ENCODE data around the gene TLL2. TPM values are rescaled to one million over a fixed set of nuclear protein-coding genes. Genes with fewer than 3 reads are reported as not detected.

The TLL2 gene
- total RNA-seq, 1 experiment from 2014 or later: 9.1 TPM

GRCh38 chr10:96359616-96360015 is 154.1 kb downstream of the TLL2 start:
- Mint-ChIP-seq H3K9me3 (peaks cover 2% of the 10 kb centered on the region; the same call in 1 of the 2 replicates), H3K4me3 (no peak overlapping the region), H3K27me3 (ENCODE audit: low read depth) (no peaks in the 10 kb centered on the region; the same call in 1 of the 2 replicates), H3K27ac (no peak overlapping the region), H3K36me3 (no peaks in the 10 kb centered on the region; the same call in 1 of the 2 replicates), H3K4me1 (peaks cover 5% of the 10 kb centered on the region; the same call in 1 of the 2 replicates)
- TF ChIP-seq ZMAT4 (CRISPR knock-in tag; IDR thresholded peaks at IDR 0.05) (no peak), ZNF423 (CRISPR knock-in tag; IDR thresholded peaks at IDR 0.05) (no peak), ATF3 (CRISPR knock-in tag; conservative IDR thresholded peaks at IDR 0.05) (no peak), AR (CRISPR knock-in tag; IDR thresholded peaks at IDR 0.05) (no peak), NFYB (CRISPR knock-in tag; conservative IDR thresholded peaks at IDR 0.05; ENCODE audit: low read depth) (no peak), ZNF396 (CRISPR knock-in tag; IDR thresholded peaks at IDR 0.05; ENCODE audit: borderline replicate concordance) (no peak), ELF4 (CRISPR knock-in tag; IDR thresholded peaks at IDR 0.05; ENCODE audit: low read depth) (no peak), CTCF (IDR thresholded peaks at IDR 0.05) (no peak), E2F5 (CRISPR knock-in tag; IDR thresholded peaks at IDR 0.05) (no peak), PREB (CRISPR knock-in tag; IDR thresholded peaks at IDR 0.05; ENCODE audit: borderline replicate concordance) (no peak), TEAD4 (CRISPR knock-in tag; IDR thresholded peaks at IDR 0.05) (no peak), E2F1 (CRISPR knock-in tag; IDR thresholded peaks at IDR 0.05) (no peak), ZNF281 (CRISPR knock-in tag; IDR thresholded peaks at IDR 0.05) (no peak), FOXP1 (CRISPR knock-in tag; IDR thresholded peaks at IDR 0.05; ENCODE audit: borderline replicate concordance) (no peak), ZNF416 (CRISPR knock-in tag; IDR thresholded peaks at IDR 0.05) (no peak)
- no peak for DNase-seq (ENCODE audit: low spot score)
- CTCF ChIA-PET: interaction anchor here (0.9 to 3.7 kb wide), 3 partner anchors 12 to 130 kb away, joined by 3 to 31 read pairs (median 4); no protein-coding TSS in a partner anchor
- POLR2A ChIA-PET: no interaction called here
- no peak for ATAC-seq

Data from WTC11 (cell line).